Activated T-cell treated with anti-CD3 and anti-CD28 coated beads for 48 hours (primary cell): Measurements from ENCODE around the gene AFAP1.
"Not testable (repeated sequence)": the region's sequence is repeated elsewhere in the genome, so short reads cannot be mapped to it uniquely, and the experiment has no call there.

Experiments
- DNase-seq: peaks from one replicate; pipeline ENCODE4 v3.0.0-alpha.2; 2020; ENCODE audit warnings: low read depth

Gene AFAP1

GRCh38 chr4:7944599-7945220 is 5.0 kb upstream of the AFAP1 start:
- DNase-seq, result no peak

DNA sequence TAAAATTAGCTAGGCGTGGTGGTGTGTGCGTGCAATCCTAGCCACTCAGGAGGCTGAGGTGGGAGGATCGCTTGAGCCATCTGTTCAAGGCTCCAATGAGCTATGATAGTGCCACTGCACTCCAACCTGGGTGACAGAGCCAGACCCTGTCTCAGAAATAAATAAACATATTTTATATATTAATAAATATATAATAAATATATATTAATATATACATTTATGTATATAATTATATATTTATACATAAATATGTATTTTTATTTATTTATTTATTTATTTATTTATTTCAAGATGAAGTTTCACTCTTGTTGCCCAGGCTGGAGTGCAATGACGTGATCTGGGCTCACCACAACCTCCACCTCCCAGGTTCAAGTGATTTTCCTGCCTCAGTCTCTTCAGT is 4.0 kb upstream of the AFAP1 start:
- DNase-seq, result not testable (repeated sequence)

GRCh38 chr4:7943211-7943610 is 3.5 kb upstream of the AFAP1 start:
- no peak for DNase-seq

GRCh38 chr4:7941965-7942496 is 2.4 kb upstream of the AFAP1 start:
- no peak for DNase-seq

GRCh38 chr4:7941111-7941964 is 1.7 kb upstream of the AFAP1 start:
- DNase-seq, result no peak

GRCh38 chr4:7938609-7939376 is 868 bp downstream of the AFAP1 start:
- DNase-seq, result peak; percentile 12

GRCh38 chr4:7938266-7938608 is 1.4 kb downstream of the AFAP1 start:
- no peak for DNase-seq

DNA sequence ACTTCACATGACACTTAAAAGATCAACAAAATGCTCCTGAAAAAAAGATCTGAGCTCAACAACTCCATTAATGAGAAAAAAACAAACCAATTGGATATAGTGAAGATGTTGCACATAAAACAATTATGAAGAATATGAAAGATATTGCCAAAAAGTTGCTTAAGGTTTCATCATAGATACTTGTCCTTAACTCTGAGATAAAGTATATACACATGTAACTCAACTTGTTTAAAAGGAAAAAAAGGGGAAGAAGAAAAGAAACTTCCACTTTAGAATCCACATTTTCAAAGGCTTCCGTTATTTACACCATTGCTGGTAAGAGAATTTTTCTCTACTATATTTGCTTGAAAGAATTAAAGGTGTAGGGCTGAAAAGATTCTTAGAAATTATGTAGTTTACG is 2.7 kb downstream of the AFAP1 start:
- DNase-seq, result no peak

GRCh38 chr4:7933651-7934510 is 5.8 kb downstream of the AFAP1 start:
- no peak for DNase-seq

- no peak for DNase-seq
These were observed 7.4 kb downstream of the AFAP1 start for GRCh38 chr4:7932287-7932686.

DNA sequence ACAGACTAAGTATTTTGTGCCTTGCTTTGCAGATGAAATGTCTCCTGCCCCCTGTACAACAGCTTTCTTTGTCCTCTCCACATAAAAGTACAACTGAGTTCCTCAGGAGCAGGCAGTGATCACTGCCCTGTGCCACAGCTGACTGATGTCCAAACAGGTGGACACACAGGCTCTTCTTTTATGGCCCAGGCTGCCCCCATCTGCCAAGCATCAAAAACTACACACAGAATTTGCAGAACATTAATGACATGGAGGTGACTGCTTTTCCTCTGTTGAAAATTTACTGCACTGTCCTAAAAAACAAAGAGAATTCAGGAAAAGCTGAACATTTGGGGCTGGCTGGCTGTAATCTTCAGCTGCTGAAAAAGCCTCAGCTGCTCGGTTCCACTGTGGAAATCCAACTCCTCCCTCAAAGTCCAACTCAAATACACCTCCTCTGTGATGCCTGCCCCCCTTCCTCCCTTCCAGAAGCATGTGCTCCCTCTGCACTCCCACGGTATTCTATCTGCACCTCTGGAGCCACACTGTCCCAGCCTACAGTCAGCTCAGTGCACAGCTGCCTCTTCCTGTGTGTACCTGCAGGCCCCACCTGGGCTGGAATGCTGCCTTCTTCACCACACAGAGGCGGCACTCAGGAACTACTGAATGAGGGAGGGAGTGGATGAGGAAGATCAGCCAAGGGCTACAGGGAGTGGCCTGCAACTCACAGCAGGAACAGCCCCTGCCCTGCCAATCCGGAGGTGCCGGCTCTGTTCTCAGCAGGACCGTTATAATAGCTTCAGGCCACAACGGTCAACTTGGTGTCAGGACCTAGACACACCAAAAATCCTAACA is 10.3 kb downstream of the AFAP1 start:
- DNase-seq, result no peak

GRCh38 chr4:7928711-7929110 is 10.9 kb downstream of the AFAP1 start:
- no peak for DNase-seq

DNA sequence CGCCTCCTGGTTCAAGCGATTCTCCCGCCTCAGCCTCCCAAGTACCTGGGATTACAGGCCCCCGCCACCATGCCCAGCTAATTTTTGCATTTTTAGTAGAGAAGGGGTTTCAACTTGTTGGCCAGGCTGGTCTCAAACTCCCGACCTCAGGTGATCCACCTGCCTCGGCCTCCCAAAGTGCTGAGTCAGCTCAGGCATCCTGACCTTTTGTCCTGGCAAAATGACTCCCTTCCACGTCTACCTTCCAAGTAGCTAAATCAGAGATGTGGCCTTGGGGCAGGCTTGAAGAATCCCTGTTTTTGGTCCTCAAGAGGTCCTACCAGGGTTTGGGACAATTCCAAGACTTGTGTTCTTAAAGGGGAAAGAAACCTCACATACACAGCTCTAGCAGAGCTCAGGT is 12.8 kb downstream of the AFAP1 start:
- DNase-seq, result no peak

DNA sequence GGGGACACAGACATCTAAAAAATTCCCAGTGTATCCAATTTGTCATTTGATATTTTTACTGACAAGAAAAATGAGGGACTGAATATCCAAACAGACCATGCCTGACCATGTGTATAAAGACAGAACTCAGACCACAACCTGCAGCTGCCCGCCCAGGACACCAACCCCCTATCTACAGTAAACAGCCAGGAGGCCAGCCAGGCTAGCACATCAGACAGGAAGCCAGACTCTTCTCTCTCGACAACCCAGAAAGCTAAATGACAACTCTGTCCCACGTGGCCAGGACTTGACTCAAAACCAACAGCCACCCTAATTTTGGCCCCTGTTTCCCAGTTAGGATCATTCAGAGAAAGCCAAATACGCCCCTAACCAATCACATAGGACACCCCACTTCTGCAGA is 15.1 kb downstream of the AFAP1 start:
- no peak for DNase-seq

DNA sequence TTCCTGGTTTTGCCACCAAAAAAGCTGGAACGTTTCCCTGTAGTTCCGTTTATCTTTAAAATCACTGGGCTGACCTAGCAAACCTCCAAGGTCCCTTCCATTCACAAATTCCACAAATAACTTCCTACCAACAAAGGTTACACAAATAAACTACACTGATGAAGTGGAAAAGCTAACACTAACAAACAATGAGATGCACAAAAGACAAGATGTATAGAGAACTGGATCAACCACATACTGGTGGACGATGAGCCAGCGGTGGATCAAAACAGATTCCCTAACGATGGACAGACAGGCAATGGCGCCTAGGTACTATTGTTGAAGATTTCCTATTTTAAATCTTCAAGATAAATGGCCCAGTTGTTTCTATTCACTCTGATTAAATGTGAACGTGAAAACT is 15.5 kb downstream of the AFAP1 start:
- DNase-seq, result no peak

DNA sequence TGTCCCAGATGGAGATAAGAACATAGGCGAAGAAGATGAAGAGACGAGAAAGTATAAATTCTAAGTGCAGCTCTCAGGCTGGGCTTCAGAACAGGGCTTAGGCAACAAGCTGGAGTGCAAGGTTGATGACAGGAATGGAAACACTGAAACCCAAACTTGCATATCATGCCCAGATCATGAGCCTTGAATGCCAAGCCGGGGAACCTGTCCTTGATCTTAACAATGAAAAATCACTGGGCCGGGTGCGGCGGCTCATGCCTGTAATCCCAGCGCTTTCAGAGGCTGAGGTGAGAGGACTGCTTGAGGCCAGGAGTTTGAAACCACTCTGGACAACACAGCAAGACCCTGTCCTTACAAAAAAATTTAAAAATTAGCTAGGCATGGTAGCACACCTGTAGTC is 17.2 kb downstream of the AFAP1 start:
- DNase-seq, result no peak

- no peak for DNase-seq
These were observed 20.7 kb downstream of the AFAP1 start for GRCh38 chr4:7918981-7919380.

- not testable (repeated sequence) for DNase-seq
These were observed 21.5 kb downstream of the AFAP1 start for GRCh38 chr4:7918187-7918586.

- DNase-seq, result no peak
These were observed 22.0 kb downstream of the AFAP1 start for GRCh38 chr4:7917669-7918068.

- DNase-seq, result no peak
These were observed 23.8 kb downstream of the AFAP1 start for GRCh38 chr4:7915875-7916242.

GRCh38 chr4:7912826-7913225 is 26.8 kb downstream of the AFAP1 start:
- DNase-seq, result no peak
